Cardiac septum (tissue), 1 donor: Measurements from ENCODE around the gene ERFE. TPM values are rescaled to one million over a fixed set of nuclear protein-coding genes. Genes with fewer than 3 reads are reported as not detected.
"Not testable (repeated sequence)": the region's sequence is repeated elsewhere in the genome, so short reads cannot be mapped to it uniquely, and the experiment has no call there.

Experiments
- DNase-seq: peaks from one replicate; pipeline ENCODE4 v3.0.0-alpha.2; 2020; ENCODE audit warnings: low spot score
- intact Hi-C: fragments of 100-400 bp; cut with DNase I; formaldehyde crosslinking; loops from one replicate; pipeline ENCODE4 v1.14.0; 2022
- long read RNA-seq: library from polyadenylated mRNA; unstranded; transcript quantifications from one replicate; pipeline ENCODE4 v2.0.0, GENCODE V29; 2021
- total RNA-seq: library from RNA; stranded (reverse); fragmentation: NEBNext Ultra II Directional; extraction: Animal tissue kit (Norgen Biotek cat#: 25700); gene quantifications from one replicate; pipeline ENCODE4 v1.2.1, GENCODE V29; 2021
- donor health status: DM: no; HTN: no; CAD: no.

Gene ERFE, protein sequence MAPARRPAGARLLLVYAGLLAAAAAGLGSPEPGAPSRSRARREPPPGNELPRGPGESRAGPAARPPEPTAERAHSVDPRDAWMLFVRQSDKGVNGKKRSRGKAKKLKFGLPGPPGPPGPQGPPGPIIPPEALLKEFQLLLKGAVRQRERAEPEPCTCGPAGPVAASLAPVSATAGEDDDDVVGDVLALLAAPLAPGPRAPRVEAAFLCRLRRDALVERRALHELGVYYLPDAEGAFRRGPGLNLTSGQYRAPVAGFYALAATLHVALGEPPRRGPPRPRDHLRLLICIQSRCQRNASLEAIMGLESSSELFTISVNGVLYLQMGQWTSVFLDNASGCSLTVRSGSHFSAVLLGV
- 0.62 TPM for total RNA-seq
- long read RNA-seq, partial matches to known transcripts, result 0 of 1 reads
- long read RNA-seq, other reads (novel, unspliced or antisense), result 0 of 1 reads

DNA sequence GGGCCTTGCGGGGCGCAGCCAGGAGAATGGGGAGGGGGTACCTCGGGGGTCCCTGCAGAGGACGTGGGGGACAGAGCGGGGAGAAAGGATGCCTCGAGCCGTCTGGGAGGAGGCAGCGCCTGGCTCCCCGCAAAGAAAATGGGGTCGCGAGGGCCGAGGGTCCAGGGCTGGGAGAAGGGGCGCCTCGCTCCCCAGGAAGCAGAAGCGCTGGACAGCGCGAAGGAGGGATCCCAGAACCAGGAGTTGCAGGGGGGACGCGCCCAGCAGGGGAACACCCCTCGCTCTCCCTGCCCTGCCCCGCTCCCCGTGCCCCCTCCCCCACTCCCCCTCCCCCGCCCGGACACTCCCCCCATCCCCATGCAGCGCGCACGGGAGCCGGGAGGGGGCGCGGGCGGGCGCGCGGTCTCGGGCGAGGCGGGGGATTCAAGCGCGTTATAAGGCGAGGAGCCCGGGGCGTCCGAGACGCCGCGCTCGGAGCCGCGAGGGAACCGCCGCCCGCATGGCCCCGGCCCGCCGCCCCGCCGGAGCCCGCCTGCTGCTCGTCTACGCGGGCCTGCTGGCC lies at the start of gene ERFE:
Gene ERFE (plus strand): TSS at position 462 of the 562 bp plus-strand sequence. CDS start 38 bp downstream, at position 500.
- intact Hi-C loops, result no loop called here
- DNase-seq, result no peak

DNA sequence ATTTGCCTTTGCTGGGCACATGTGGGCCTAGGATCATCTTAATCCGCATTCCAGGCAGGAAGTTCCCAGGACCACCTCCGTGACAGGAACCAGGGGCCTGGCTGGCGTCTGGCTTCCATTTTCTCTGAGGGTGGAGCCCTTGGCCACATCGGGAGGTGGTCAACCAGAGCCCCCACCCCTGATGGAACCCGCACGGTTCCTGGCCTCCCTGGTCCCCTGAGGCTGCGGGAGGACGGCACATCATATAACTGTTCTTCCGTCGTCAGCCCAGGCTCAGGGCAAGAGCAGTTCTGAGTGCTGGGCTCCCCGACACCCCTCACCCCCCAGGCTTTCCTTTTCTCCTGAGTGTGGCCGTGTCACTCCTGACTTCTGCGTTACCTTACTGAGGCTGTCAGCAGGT lies 45.2 kb upstream of the ERFE start:
- intact Hi-C loops, result no loop called here
- DNase-seq, result no peak

DNA sequence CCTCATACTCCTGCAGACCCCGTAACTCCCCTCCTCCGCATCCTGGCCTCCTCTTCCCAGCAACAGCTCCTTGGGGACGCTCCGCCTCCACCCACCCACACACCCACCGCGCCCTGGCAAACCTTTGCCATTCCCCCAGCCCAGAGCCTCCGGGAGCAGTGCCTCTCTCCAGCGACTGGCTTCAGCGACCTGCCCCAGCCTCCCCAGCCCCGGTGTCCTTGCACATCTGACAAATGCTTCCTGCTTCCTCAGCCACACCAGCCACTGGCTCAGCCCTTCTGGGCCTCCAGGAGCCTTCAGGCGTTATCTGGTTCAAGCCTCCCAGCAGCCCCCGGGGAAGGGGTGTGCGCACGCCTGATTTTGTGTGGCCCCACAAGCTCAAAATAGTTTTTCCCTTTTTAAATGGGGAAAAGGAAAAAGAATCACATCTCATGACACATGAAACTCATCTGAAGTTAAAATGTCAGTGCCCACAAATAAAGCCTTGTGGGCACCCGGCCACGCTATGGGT lies 44.4 kb upstream of the ERFE start:
- no peak for DNase-seq
- intact Hi-C loops, result no loop called here

DNA sequence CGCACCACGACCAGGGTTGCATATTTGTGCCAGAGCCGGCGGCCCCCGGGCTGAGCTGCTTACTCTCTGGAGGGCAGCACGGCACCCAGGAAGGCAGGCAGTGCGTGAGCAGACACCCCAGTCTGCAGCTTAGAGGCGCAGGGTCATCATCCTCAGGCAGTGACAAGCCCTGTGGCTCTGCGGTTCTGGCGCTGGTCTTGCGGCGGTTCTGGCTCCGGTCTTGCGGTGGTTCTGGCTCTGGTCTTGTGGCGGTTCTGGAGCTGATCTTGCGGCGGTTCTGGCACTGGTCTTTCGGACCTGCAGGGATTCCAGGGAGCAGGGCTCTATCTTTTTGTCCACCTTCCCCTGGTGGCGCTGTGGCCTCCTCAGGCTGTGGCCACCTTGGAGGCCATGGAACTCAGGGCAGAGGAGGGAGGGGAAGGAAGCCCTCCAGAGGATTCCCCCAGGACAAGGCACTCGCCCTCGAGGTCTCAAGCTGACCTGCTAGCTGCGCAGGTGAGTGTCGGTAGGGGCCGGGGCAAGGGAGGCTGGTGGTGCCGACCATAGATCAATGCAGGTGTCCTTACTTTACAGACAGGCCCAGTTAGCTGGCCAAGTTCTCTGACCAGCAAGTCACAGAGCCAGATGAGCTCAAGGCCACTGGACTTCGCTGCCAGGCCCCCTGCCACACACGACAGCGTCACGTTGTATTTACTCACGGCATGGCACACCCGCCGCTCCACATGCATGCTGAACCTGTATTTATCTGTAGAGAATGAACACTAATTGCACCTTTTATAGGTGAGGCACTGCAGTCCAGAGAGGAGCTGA lies 43.7 kb upstream of the ERFE start:
- intact Hi-C loops, result no loop called here

DNA sequence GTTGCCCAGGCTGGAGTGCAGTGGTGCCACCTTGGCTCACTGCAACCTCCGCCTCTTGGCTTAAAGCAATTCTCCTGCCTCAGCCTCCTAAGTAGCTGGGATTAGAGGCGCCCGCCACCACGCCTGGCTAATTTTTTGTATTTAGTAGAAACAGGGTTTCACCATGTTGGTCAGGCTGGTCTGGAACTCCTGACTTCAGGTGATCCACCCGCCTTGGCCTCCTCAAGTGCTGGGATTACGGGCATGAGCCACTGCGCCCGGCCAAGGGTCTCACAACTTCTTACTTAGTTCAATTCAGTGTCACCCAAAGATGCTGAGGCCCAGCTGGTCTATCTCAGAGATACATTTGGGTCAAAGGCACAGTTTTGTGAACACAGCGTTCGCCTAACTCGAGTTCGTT lies 43.1 kb upstream of the ERFE start:
- DNase-seq, intact Hi-C loops: not testable (repeated sequence)

More for the DNA sequence above, 43.7 kb upstream of the ERFE start:
- DNase-seq, result no peak

DNA sequence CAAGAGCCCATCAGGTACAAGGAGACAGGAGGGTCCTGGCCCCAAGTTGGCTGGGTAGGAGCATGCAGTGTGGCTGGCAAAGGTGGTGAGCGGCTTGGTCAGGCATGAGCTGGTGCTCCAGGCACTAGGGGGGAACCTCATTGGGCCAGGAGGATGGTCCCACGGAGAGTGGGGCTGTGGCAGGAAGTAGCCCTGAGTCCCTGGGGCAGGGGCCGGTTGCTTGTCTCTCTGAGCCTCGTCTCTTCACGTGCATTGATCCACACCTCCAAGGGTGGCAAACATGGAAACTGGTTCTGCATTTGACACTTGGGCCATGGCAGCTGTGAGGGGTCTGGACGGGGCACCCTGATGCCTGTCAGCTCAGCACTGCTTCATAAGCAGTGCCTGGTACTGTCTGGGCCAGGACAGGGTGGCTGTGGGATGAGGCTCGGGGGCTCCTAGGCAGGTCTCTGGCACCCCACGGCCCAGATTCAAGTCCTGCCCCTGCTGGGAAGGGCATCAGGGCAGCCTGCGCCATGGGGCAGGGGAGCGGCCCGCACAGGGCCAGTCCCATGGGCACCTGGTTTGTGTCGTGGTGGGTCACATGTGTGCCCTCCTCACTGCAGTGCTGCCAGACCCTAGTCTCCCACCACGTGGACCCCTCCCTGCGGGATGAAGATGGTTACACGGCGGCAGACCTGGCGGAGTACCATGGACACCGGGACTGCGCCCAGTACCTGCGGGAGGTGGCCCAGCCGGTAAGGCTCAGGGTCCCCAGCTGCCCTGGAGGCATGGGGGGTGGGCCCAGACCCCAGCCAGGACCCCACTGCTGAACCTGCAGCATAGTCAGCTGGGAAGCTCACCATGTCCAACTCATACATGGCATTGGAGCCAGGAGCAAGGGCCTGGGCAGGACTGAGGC lies 42.2 kb upstream of the ERFE start:
- DNase-seq, result no peak
- intact Hi-C loops, result no loop called here

DNA sequence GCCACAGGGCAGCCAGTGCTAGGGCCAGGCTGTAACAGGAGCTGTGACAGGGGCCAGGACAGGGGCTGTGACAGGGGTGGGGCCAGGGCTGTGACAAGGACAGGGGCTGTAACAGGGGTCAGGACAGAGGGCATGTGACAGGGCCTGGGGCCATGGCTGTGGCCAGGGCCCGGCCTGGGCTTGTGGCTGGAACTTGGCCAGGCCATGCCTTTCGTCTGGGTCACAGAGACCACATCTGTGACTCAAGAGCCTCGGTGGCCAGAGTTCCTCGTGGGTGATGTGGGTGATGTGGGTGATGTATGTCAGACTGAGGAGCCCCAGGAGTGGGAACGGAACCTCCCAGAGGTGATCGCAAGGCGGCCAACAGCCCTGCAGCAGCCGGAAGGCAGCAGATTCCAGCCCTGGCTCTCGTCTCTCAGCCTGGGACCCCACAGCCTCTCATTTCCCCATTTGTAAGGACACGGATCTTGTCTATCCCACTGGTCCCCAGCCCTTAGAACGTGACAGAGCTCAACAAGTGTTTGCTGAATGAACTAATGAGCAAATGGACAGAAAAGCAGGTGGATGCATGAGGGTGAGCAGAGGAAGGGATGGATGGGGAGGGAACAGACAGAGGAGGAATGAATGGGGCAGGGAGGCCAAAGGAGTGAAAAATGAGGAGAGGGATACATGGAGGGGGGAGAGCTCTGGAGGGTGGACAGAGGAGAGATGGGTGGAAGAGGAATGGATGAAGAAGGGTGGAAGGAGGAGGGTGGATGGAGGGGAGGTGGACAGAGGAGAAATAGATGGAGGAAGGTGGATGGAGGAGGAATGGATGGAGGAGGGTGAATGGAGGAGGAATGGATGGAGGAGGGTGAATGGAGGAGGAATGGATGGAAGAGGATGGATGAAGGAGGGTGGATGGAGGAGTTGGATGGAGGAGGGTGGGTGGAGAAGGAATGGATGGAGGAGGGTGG lies 41.3 kb upstream of the ERFE start:
- DNase-seq, result no peak
- intact Hi-C loops, result no loop called here

DNA sequence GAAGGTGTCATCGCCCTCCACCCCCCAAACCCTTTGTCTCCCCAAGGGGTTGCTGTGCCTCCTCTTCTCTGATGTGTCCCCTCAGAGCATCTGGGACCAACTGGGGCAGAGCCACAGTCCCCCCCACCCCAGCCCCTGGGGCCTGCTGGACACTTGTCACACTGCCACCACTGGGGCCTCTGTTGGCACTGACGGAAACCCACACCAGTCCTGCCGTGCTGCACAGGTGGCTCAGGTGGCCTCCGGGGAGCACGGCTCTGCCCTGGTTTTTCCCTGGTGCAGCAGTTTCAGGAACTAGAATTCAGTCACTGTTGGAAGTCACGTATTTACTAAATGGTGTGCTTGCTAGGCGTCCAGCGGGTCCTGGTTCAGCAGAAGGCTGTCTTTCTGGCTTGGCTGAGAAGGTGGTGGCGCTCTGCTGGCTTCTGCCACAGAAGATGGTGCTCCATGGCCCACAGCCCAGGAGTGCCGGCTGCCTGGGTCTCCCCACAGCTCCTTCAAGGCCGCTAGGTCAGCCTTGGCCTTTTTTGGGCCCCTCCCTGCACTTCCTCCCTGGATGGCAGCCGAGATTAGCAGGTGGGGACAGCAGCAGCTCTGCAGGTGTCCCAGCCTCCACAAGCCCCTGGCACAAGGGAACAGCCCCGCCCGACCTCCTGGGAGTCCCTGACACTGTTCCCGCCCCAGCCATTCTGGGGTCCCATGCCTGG lies 38.9 kb upstream of the ERFE start:
- intact Hi-C loops, result loop anchor here (5.0 kb wide), 1 partner anchor 142 kb away; no protein-coding TSS in a partner anchor

DNA sequence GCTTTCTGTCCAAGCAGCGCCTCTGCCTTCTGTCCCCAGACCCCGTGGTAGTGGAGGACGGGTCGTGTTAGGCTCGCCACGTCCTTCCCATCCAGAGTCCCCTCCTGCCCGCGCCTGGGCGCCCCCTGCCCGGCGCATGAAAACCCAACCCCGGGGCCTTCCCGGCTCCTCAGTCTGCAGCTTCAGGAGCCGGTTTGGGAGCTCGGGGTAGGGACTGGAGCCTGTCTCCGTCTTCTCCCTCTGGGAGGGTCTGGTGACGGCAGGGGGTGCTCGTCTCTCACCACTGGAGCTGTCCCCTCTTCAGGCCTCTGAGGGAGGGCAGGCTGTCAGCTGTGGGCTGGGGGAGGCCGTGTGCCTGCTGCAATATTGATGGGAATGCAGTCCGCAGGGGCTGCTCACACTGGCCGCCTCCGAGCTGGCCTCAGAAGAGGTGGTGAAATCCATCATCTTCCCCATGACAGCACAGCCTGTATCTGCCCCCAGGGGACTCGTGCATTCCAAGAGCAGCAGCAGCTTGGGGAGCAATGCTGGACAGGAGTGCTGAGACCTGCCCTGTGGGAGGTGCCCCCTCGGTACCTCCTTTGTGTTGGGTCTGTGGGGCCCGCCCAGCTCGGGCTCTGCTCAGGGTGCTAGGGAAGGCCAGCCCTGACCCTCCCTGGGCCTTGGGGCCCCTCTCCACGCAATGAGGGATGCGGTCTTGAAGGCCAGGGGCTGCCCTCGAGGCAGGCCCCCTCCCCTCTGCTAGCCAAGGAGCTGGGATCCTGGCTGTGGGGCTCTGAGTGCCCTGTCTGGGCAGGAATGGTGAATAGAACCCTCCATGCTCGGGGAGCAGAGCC lies 38.1 kb upstream of the ERFE start:
- intact Hi-C loops, result loop anchor here (5.0 kb wide), 1 partner anchor 142 kb away; no protein-coding TSS in a partner anchor
- no peak for DNase-seq

More for the DNA sequence above, 38.9 kb upstream of the ERFE start:
- no peak for DNase-seq

DNA sequence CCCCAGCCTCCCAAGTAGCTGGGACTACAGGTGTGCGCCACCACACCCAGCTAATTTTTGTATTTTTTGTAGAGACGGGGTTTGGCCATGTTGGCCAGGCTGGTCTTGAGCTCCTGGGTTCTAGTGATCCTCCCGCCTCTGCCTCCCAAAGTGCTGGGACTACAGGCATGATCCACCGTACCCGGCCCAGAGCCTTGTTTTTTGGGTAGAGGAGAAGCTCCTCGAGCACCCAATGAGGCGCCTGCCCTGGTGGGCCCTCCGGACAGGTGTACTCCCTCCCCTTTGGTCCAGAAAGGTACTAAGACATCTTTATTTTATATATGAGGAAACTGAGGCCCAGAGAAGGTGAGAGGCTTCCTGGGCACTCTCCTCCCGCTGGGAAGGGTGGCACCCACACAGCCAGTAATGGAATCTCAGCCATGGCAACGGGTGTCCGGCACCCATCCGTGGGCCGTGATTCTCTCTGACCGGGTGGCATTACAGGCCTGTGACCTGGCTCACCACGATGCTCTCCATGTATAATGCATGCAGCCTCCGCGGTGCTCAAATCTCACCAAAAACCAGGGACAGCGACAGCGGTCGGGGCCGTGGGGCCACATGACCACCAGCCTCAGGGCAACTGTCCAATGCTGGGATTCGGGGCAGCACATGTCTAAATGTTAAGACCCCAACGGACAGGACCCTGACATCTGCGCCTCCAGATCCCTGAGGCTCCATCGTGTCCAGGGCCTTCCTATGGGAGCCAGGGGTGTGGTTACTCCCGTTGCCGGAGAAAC lies 37.1 kb upstream of the ERFE start:
- DNase-seq, result no peak
- intact Hi-C loops, result loop anchor here (5.0 kb wide), 1 partner anchor 141 kb away; no protein-coding TSS in a partner anchor

DNA sequence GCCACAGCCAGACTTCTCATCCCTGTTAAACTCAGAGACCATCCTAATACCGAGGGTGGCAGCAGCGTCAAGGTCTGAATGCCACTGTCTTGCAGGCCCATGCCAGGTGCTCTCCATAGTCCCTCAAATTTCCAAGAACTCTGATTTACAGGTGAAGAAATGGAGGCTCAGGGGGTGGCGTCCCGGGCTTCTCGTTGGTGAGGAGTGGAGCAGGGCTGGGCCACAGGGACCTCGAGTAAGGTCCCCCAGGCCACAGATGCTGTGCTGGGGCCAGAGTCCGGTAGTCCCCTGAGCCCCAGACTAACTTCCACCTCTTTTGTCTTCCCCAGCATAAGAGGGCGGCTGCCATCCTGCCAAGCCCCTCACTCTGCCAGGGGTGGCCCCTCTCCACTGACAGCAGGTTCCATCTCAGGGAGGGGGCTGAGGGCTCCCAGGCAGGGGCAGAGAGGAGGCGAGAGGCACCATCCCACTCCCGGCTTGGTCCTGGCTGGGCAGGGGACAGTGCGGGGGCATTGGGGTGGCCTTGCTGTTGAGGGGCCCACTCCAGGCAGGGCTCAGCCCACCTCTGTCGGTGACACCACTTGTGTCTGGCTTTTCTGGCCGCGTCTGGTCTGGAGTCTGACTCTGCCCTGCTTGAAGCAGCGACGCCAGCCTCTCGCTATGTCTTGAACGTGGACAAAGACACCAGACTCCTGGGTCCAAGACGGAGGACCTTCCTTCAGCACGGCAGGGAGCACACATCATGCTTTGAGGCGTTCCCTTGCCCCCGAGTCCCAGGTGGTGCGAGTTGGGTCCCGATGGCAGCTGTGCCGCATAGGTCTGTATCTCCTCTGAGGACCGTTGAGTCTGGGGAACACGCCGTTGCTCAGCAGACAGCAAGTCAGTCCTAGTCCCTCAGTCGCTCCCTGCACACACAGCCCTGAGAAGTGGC lies 36.2 kb upstream of the ERFE start:
- intact Hi-C loops, result loop anchor here (5.0 kb wide), 1 partner anchor 140 kb away; no protein-coding TSS in a partner anchor
- no peak for DNase-seq

DNA sequence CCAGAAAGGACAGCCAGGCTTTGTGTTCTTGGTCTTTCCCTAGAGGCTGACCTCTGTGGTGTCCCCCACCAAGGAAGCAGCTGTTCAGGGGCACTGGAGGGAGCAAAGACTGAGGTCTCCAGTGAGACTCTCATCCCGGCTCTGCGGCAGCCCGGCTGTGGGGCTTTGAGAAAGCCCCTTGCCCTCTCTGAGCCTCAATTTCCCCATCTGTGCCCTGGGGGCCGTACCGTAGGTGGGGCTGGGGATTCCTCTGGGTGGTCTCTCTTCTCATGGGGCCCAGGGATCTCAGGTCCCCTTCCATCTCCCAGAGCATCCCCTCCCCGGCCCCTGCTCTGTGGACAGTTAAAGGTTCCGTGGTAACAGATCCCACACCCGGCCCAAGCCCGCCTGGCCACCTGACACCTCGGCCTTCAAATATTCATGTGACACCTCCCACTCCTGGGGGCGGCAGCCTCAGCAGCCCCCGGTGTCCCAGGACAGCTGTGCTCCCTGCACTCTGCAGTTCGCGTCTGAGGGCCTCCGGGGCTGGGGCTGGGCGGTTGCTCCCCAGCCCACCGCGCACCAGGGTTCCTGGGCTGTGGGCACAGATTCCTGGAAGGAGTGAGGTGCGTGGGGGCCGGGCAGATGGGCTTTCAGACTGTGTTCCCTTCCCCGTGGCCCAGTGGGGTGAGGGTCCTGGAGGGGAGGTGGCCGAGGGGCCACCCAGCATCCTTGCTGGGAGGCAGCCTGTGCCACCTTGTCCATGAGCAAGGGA lies 35.4 kb upstream of the ERFE start:
- intact Hi-C loops, result loop anchor here (5.0 kb wide), 1 partner anchor 139 kb away; no protein-coding TSS in a partner anchor
- no peak for DNase-seq

DNA sequence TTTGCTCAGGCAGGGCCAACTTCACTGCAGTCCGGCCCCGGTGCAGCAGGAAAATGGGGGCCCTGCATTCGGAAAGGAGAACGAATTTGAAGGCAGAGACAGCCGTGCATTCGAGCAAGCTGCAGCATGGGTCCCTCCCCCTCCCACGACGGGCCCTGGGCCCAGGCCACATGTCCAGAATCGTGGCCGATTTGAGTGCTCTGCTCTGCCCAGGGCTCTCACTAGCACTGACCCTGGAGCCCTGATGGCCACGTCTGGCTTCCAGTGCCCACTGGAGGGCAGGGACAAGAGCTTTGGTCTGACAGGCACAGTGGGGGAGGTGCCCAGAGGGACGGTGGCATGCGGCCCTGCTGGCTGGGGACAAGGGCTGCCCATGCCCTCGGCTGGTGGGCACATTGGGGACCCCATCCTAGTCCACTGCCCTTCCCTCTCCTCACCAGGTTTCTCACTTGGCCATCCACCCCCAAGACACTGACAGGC lies 34.7 kb upstream of the ERFE start:
- DNase-seq, result no peak

More for the DNA sequence above, 34.7 kb upstream of the ERFE start:
- intact Hi-C loops, result loop anchor here (5.0 kb wide), 1 partner anchor 138 kb away; no protein-coding TSS in a partner anchor
